ENCODE results near the gene SFT2D1. TPM values are rescaled to one million over a fixed set of nuclear protein-coding genes. Genes with fewer than 3 reads are reported as not detected.

SFT2D1 gene
- total and polyA plus RNA-seq, 9 of the 15 experiments (the other 6 are each of a cell fraction or from before 2014, with no cell fraction given), result 54.4 to 140 (median 74.6) TPM

GRCh38 chr6:166342349-166343149 is at the start of gene SFT2D1 (continued):
- TF ChIP-seq SREBF2 (CRISPR knock-in tag; IDR thresholded peaks at IDR 0.05) (no peak; the same call in 1 of the 2 replicates), POLR3G (IDR thresholded peaks at IDR 0.05; ENCODE audit: extremely low read depth, insufficient read length, insufficient replicate concordance) (no peak), ZNF740 (CRISPR knock-in tag; IDR thresholded peaks at IDR 0.05) (peak; percentile 63; the same call in 1 of the 2 replicates), ZNF740 (tag; IDR thresholded peaks at IDR 0.05) (no peak), EGR1 (conservative IDR thresholded peaks at IDR 0.05) (peak; percentile 92), TBL1XR1 (IDR thresholded peaks at IDR 0.05; ENCODE audit: low read length in 2 of 2) (0 out of 4 replicates have a peak, but pooled peaks of 1 of the 2 experiments have one; percentile 21), CEBPB (tag; IDR thresholded peaks at IDR 0.05) (no peak), ZNF175 (CRISPR knock-in tag; IDR thresholded peaks at IDR 0.05; ENCODE audit: low read depth) (no peak), NFRKB (IDR thresholded peaks at IDR 0.05; ENCODE audit: low read depth) (no peak), MECOM (CRISPR knock-in tag; IDR thresholded peaks at IDR 0.05) (no peak), EP400 (IDR thresholded peaks at IDR 0.05) (peak; percentile 91), MAZ (CRISPR knock-in tag; conservative IDR thresholded peaks at IDR 0.05 in 1 of 2, IDR thresholded peaks at IDR 0.05 in 1 of 2) (peak; percentile 68 to 78), ZNF436 (CRISPR knock-in tag; IDR thresholded peaks at IDR 0.05) (no peak), UBTF (IDR thresholded peaks at IDR 0.05; ENCODE audit: borderline replicate concordance in 1 of 2, low read depth in 2 of 2, low read length in 2 of 2) (peak; percentile 17 to 37; a peak in 1 of 4 replicates), CEBPZ (IDR thresholded peaks at IDR 0.05; ENCODE audit: borderline replicate concordance, low read depth, low read length) (no peak), MCM3 (IDR thresholded peaks at IDR 0.05) (no peak), ZNF398 (CRISPR knock-in tag; IDR thresholded peaks at IDR 0.05) (no peak)
